NOMO-1 (cell line): ENCODE results near the gene COL21A1.

ENCODE experiments used
- DNase-seq, 2 experiments: peaks; one replicate each; lab custom pipeline; 2025; ENCODE audit not compliant: unreplicated experiment in 2 of 2; lab: John Stamatoyannopoulos, UW

Gene COL21A1

DNA sequence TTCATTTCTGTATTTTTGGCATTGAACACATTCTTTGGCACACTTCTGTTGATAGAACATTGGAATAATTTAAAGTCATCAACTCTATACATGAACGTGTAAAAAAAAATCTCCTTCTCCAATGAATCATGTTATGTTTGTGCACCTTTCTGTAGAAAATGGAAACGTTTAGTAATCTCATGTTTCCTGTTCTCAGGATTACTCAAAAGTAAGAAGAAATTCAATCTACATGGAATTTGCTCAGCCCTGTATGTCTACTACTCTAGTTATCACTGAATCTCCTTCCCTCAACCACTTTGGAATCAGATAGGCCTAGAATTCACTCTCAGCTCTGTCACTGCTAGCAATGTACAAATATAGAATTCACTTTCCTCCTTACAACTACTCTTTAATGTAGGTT, 103.6 kb downstream of the COL21A1 start:
- DNase-seq, result no peak

DNA sequence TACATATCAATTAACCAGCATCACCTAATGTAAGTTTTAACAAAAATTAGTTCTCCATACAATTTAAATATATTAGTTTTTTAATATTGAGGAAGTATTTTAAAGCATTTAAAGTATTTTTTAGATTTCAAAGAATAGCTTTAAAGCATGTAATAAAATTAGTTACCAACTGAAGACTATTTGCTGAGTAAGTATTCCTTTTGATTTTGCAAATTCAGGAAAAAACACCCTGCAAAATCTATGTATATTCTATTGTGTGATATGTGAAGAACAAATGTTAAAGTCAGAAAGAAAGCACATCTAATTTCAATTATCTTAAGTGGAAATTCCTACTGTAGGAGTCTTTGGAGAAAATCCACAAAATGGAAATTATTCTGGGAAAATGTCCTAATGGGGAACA, 107.3 kb downstream of the COL21A1 start:
- DNase-seq, result no peak

DNA sequence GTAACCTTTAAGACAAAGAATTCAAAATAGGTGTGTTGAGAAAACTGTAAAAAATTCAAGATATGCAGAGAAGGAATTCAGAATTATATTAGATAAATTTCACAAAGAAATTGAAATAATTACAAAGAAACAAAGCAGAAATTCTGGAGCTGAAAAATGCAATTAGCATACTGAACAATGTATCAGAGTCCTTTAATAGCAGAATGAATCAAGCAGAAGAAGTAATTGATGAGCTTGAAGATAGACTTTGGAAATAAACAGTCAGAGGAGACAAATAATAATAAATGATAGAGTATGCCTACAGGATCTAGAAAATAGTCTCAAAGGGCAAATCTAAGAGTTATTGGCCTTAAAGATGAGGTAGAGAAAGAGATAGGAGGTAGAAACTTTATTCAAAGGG, 131.7 kb downstream of the COL21A1 start:
- DNase-seq, result no peak

DNA sequence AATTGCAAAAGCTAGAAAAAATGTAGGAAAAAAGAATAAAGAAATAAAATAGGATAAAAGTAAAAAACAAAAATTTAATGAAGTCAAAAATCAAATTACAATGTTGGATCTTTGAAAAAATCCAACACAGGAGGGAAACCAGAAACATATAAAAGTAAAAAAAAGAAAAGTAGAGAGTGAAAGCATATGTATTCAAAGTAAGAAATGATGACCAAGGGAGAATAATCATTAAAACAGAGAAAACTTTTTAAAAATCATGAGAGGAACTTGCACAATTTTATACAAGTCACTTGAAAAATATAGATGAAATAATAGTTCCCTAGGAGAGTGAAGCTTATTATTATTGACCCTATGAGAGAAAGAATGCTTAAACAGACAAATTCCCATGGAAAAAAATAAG, 138.2 kb downstream of the COL21A1 start:
- DNase-seq, result no peak

DNA sequence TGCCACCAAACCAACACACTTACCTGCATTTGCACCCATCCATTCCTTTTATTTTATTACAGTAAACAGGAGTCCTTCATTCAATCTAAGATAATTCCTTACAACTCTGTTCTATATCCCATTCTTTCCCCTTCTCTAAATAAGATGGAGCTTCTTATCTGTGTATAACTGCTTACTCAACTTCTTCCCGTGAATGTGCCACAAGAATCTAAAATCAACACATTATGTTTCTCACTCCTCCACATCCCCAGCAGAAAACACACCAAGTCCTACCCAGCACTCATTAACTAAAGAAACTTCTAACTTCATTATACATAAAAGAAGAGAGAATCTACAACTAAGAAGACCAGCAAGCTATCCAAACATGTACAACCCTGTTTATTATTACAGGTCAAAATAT, 141.1 kb downstream of the COL21A1 start:
- no peak for DNase-seq

DNA sequence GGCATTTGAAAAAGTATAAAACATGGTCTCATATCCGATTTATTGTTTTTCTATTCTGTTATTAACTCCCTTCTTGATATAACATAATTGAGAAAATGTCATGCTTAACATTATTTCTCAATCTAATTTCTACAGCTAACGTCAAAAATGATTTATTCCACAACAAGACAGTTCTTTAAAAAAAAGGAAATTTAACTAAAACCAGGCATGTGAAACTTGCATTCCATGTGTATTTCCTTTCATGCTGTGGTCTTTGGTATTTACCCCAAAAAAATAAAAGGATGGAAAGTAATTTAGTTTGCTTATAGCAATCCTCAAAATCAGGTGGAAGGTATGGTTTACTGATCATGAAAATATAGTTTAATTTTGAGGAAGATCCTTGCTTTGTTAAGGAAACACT, 142.8 kb downstream of the COL21A1 start:
- no peak for DNase-seq

DNA sequence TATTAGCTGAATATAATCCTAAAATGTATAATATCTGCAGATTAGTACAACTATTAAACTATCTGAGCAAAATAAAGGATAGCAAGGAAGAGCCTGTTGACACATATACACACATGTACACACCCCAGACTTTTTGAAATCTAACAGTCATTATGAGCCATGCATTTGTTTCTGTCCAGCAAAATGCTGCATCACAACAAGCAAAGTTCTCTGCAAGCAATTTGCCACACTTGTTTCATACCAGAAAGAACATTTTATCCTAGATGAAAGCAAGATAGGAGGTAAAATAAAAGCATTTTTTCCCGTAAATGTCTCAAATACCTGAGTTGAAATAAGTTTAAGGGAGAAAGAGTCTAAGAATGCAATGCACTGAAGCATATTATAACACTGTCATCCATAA, 145.2 kb downstream of the COL21A1 start:
- DNase-seq, result no peak

DNA sequence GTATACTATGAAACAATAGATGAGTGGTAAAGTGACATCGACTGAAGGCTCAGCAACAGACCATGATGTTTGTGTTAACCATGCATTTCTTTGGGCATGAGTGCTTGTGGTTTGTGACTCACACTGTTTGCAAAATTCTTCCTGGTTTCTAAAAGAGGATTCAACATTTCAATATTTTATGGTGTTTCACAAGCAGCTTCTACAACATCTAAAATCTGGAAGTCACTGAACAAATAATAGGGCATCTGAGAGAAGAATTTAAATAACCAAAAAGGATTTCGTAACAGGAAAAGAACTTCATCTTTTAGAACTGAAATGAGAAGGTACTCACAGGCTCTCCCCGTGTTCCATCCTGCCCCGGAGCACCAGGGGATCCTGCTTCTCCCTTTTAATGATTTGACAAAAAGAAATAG, 146.2 kb downstream of the COL21A1 start:
- peak; percentile 76 to 98 for DNase-seq

DNA sequence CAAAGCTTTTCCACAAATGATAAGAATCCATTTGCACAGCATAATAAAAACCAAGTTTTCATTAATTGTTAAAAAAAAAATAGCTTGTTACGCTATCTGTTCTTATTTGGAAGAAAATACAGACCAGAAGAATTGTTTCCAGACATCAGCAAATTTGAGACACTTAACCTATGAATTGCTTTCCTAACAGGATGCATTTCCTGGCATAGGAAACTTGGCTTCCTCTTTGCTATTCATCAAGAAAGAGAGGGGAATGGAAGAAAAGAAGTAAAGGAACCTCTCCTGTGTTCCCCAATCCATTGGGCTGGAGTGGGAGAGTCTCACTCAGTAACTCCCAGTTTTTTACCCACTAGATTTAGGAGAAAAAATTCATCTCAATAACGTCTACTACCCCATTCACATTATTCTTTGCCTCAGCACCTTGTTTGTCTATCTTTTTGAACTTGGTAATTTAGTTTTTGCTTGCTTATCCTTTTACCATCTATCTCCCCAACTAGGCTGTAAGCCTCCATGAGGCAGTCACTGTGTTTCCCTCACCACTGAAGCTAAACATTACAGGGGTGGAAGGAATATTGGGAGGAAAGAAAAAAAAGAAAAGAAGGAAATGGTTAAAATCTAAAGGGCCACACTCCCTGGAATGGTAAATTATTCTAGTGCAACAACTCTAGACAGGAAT, 150.3 kb downstream of the COL21A1 start:
- DNase-seq, result no peak

DNA sequence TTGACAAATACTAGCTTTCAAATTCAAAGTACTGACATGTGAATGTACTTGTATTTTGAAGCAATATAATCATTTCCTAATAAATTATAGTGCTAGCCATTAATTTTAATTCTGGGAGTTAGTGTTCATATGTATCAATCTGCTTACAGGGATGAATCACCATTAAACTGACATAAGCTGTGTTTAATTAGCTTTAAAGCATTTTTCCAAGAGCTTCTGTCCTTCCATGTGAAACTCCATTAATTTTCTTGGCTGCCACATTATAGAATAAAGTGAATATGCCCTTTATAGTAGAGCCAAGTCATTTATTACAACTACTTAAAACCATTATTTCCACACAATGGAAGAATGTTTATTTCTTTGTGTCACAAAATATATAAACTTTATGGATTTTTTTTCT, 150.8 kb downstream of the COL21A1 start:
- DNase-seq, result no peak

DNA sequence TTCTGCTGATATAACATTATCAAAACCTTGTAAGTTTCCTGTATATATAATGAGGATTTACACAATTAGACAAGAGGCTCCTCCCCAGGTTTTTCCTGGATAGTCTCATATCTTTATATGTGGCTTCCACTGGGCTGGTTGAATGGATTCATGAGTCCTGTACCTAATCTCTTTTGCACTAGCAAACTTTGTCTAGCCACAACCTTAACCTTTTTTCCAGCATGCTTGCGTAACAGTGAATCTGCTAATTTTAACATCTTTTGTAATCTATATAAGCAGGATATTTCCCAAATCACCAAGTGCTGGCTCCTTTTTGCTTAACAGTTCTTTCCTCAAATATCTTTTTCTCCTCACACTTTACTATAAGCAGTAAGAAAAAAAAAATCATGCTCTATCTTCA, 153.6 kb downstream of the COL21A1 start:
- peak in 1 of 2 experiments; percentile 51 for DNase-seq

DNA sequence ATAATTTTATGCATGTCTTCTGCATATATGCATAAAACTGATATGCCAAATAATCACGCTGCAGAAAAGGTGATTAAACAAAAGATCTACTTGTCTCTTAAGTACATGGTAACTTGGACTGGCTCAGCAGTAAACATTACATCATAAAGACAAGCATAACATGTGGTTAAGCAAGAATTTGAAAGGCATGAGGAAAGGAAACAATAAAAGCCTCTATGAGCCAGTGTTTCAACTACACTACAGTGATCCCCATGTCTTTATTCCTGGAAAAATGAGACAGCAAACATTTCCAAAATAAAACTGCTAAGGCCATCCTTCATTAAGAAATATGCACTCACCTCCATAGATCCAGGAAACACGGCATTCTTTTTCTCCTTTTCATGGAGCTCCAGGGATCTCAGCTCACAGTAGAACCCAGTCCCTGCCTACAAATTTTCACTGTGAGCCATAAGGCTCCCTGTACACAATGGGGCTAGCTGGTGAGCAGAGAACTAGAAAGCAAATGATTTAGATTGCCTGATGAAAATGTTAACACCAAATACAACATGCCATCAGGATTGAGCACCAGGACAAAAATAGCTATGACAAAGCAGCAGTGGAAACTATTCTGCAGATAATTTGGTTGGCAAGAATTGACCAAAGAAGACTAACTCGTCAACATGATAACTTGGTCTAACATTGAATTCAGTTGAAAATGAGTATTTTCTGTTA, 156.1 kb downstream of the COL21A1 start:
- DNase-seq, result peak; percentile 17 to 69

DNA sequence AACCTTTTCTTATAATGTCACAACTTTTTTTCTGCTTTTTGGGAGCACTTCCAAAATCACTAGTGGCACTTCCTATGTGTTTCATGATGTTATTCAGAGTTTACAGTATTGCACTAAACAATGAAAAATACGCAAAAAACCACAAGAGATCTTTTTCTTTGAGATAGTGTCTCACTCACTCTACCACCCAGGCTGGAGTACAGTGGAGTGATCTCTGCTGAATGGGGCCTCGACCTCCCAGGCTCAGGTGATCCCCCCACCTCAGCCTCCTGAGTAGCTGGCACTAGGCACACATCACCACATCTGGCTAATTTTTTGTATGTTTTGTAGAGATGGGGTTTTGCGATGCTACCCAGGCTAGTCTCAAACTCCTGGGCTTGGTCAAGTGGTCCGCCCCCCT, 158.7 kb downstream of the COL21A1 start:
- no peak for DNase-seq

DNA sequence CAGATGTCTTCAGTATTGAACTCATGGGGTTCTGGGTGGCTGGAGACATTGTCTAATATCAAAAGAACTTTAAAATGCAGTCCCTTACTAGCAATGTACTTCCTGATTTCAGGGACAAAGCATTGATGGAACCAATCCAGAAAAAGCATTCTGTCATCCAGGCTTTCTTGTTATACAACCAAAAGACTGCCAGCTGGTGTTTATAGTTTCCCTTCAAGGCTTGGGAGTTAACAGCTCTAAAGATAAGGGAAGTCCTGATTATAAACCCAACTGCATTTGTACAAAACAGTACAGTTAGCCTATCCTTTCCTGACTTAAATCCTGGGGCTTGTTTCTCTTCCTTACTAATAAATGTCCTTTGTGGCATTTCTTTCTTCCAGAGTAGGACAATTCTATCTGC, 160.0 kb downstream of the COL21A1 start:
- DNase-seq, result no peak

DNA sequence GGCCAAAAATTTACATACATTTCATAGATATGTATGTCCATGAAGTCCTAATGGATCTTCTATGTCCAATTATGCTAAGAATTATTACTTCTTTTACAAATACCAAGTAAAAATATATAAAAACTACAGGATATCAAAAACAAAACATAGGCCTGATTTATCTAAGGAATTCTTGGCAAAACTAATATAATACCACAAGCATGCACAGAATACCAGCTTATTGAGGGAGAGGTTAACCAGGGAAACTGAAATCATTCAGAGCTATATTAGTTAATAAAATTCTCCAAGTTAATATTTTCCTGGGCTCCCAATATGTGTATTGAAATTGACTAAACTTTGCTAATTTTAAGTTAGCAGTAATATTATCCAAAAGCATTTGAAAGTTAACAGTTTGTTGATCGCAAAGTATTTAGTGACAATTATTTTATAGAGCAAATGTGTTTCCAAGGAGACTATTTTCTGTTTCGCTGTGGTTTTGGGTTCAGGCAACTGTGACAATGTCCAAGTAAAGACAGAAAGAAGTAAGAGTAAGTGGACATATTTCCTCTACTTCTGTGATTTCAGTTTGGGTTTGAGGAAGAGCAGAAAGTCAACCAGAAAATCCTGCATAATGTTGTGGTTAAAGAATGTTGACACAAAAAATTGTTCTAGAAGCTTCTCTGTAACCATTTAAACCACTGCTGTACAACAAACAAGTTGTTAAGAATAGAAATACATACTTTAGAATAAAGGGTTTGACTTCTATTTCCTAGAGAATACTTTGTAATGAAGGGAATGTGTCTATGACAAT, 167.4 kb downstream of the COL21A1 start:
- no peak for DNase-seq

DNA sequence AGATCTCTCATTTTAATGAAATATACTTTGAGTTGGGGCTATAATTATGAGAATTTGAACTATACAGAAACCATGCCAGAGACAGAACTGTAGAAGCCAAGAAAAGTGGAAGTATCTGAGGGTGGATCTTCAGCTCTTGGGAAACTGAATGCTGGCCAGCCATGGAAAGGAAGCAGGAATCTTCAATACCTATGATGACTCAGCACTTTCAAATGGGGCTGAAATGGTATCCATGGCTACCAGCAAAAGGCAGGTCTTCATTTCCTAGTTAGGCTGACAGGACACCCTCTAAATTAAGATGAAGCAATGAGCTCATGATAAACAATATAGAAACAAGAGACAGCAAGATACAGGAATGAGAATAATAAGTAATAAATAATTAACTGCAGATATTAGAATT, 171.3 kb downstream of the COL21A1 start:
- no peak for DNase-seq

DNA sequence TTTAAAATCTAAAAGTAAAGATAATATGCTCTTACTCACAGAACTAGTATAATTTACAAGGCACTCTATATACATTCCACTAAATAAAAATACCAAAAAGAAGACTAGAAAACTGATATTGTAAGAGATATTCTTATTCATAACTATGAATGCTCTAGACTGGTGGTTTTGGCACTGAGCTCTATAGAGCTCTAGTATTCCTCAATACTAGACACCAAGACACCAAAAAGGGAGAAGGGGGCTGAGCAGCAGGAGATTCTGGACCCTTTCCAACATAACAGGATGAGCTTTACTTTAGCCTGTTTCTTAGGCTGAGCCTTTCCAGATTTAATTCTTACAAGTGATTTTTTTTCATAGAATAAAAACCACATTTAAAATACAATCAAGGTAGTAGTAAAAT, 173.6 kb downstream of the COL21A1 start:
- no peak for DNase-seq

DNA sequence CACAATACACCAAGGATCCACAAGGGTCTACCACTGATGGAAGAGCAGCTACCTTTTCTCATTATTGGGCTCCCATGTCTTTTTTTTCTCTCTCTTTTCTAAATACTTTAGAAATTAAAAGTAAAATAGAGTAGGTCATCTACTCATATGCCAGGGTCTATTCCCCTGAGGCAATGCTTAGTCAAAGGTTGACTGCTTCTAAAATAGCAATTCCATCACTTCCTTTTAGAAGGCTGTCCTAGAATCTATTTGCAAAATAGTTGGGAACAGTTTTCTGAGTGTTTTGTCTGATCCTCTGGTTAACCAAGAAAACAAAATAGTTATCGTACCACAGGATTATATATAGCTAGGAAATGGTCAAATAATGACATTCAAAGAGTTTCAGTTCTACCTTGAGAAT, 174.1 kb downstream of the COL21A1 start:
- DNase-seq, result no peak

DNA sequence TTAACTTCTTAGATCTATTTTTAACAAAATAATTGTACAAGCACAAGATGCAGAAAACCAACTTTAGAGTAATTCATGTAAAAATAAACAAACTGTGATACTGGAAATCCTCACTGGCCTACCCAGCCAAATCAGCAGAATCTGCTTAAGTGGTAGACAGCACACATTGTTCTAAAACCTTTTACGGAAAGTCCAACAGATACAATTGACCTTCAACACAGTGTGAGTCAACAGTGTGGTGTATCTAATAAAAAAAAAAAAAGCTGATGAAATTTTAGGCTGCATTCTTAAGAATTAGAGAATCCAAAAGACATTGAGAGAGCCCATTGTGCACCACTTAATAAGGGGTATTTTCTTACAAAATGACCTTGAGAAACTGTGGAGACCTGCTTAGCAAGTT, 174.5 kb downstream of the COL21A1 start:
- DNase-seq, result no peak

DNA sequence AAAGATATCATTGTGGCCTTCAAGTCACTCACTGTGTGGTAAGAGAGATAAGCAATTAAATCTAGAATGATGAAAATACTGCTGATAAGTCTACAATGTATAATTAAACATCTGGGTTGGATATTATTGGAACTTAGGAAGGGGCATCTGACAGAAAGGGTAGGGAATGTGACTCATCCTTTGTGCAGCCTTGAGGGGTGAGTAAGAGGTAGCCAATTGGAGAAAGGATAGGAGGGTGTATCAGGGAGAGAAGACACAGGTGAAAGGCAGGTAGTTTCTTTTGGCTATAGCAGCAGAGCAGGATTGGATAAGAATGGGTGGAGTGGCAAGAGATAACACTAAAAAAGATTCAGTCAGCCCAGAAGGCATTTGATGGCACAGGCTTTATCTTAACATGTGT, 182.0 kb downstream of the COL21A1 start:
- no peak for DNase-seq

DNA sequence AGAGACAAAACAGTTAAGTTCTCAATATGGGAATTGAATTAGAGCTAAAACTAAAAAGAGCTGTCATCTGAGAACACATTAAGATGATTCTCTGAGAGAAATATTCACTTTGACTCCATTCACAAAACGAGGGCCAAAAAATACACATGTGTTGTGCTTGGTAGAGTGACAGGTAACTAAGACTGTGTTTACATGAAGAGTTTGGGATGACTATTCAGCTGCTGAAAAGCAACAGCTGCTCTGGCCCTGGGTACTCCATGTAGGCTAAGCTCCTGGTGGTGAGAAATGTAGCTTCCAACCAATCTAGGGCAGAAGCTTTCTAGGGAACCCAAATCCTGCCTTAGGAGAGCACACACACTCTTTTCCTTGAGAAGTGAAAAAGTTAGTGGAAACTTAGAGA, 184.5 kb downstream of the COL21A1 start:
- DNase-seq, result no peak

DNA sequence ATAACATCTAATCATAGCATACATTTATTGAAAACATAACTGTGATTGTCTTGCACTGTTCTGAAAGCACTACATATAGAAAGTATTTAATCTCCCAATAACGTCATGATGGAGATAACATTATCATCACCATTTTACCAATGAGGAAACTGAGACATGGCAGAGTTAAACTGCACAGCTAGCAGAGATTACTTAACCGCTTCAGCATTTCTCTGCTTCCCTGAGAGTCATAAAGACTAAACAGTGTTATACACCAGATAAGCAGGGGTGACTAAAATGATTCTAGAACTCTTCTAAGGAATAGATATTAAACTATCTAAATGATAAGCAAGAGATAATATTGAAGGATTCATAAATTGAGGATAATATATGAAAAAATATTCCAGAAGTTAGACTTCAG, 188.7 kb downstream of the COL21A1 start:
- DNase-seq, result no peak
